Left lung (tissue), 10 donors: ENCODE measurements around the gene H1-8. TPM values are rescaled to one million over a fixed set of nuclear protein-coding genes. Genes with fewer than 3 reads are reported as not detected.

Source experiments
- ATAC-seq: fragments of 200-7000 bp; cut with Tn5 transposase; one replicate; pipeline ENCODE4 v1.9.1; 2020; ENCODE audit warnings: moderate library complexity
- DNase-seq, 4 donors: peaks; one replicate each; pipeline ENCODE4 v3.0.0-alpha.2; 2013 to 2020
- H3K27ac ChIP-seq, 2 donors: fragments of 200-600 bp; sonication (generic) in 1 of 2; one replicate each; pipeline versions ENCODE4 v1.5.0 to v1.8.0; 2020 to 2021
- H3K27me3 ChIP-seq, 2 donors: fragments of 200-600 bp; sonication (generic) in 1 of 2; one replicate each; pipeline versions ENCODE4 v1.5.0 to v1.8.0; 2020 to 2021
- H3K36me3 ChIP-seq, 2 donors: fragments of 200-600 bp; sonication (generic) in 1 of 2; one replicate each; pipeline versions ENCODE4 v1.5.0 to v1.8.0; 2020 to 2021
- H3K4me1 ChIP-seq, 2 donors: fragments of 200-600 bp; one replicate each; pipeline ENCODE4 v1.8.0; 2021
- H3K4me3 ChIP-seq, 2 donors: fragments of 200-600 bp; sonication (generic) in 1 of 2; one replicate each; pipeline versions ENCODE4 v1.5.0 to v1.8.0; 2020 to 2021; ENCODE audit warnings: mild to moderate bottlenecking in 1 of 2
- H3K9me3 ChIP-seq, 2 donors: fragments of 200-600 bp; sonication (generic) in 1 of 2; one replicate each; pipeline versions ENCODE4 v1.5.0 to v1.8.0; 2020 to 2021
- CTCF ChIP-seq, 2 donors: fragments of 200-600 bp; sonication (generic) in 1 of 2; IDR thresholded peaks; one replicate each; pipeline versions ENCODE4 v1.5.0 to v1.8.0; 2021; ENCODE audit warnings: antibody characterized with exemption in 2 of 2
- intact Hi-C, 2 donors: fragments of 100-400 bp; cut with DNase I; formaldehyde crosslinking; loops; one replicate each; pipeline versions ENCODE4 v1.11.2 to v1.14.2; 2022
- polyA plus RNA-seq, 6 donors: library from polyadenylated mRNA; unstranded; fragments of 120-200 nt; gene quantifications; one replicate each; pipeline ENCODE4 v1.2.1, GENCODE V29; 2013; ENCODE audit not compliant: insufficient read length in 6 of 6
- total RNA-seq, 2 donors: library from RNA; stranded (reverse); fragmentation: NEBNext Ultra II Directional; extraction: Animal tissue kit (Norgen Biotek cat#: 25700); gene quantifications; one replicate each; pipeline ENCODE4 v1.2.1, GENCODE V29; 2021
- donor health status: DM: no; HTN: yes; CAD: no.
- donor health status: DM: no; HTN: no; CAD: no.

Gene H1-8
- total and polyA plus RNA-seq, 8 donors: not detected

- H3K36me3 ChIP-seq: peaks cover 0 to 28% of the 10 kb centered on the region in 2 donors
- ATAC-seq: no peak
- no peaks in the 10 kb centered on the region for H3K9me3 ChIP-seq
- intact Hi-C loops: no loop called here
- TF ChIP-seq CTCF (IDR thresholded peaks at IDR 0.05): no peak
- H3K27ac ChIP-seq: no peak overlapping the region
- no peaks in the 10 kb centered on the region for H3K27me3 ChIP-seq
- DNase-seq: peak in 1 of 4 donors; percentile 29
- peaks cover 4 to 32% of the 10 kb centered on the region in 2 donors for H3K4me1 ChIP-seq
- H3K4me3 ChIP-seq: no peak overlapping the region
Measured at GRCh38 chr3:129552287-129553050, 9.5 kb downstream of the H1-8 start.

- intact Hi-C loops: no loop called here
- Histone ChIP-seq H3K9me3 (no peaks in the 10 kb centered on the region), H3K36me3 (peaks cover 0 to 35% of the 10 kb centered on the region in 2 donors), H3K27me3 (no peaks in the 10 kb centered on the region), H3K27ac (no peak overlapping the region), H3K4me3 (no peak overlapping the region), H3K4me1 (peaks cover 6 to 38% of the 10 kb centered on the region in 2 donors)
- no peak for ATAC-seq
- peak in 1 of 4 donors; percentile 71 for DNase-seq
- no peak for TF ChIP-seq CTCF (IDR thresholded peaks at IDR 0.05)
Measured at GRCh38 chr3:129553171-129553570, 10.2 kb downstream of the H1-8 start.

- Histone ChIP-seq H3K27me3 (no peaks in the 10 kb centered on the region), H3K27ac (peak overlapping the region in 1 of 2 donors; percentile 3), H3K4me1 (peaks cover 6 to 44% of the 10 kb centered on the region in 2 donors), H3K4me3 (no peak overlapping the region), H3K9me3 (no peaks in the 10 kb centered on the region), H3K36me3 (peaks cover 0 to 40% of the 10 kb centered on the region in 2 donors)
- TF ChIP-seq CTCF (IDR thresholded peaks at IDR 0.05): no peak
- DNase-seq (peak in 1 of 4 donors; percentile 85), ATAC-seq (peak; percentile 22)
- intact Hi-C loops: no loop called here
Measured at GRCh38 chr3:129553719-129554118, 10.7 kb downstream of the H1-8 start.

DNA sequence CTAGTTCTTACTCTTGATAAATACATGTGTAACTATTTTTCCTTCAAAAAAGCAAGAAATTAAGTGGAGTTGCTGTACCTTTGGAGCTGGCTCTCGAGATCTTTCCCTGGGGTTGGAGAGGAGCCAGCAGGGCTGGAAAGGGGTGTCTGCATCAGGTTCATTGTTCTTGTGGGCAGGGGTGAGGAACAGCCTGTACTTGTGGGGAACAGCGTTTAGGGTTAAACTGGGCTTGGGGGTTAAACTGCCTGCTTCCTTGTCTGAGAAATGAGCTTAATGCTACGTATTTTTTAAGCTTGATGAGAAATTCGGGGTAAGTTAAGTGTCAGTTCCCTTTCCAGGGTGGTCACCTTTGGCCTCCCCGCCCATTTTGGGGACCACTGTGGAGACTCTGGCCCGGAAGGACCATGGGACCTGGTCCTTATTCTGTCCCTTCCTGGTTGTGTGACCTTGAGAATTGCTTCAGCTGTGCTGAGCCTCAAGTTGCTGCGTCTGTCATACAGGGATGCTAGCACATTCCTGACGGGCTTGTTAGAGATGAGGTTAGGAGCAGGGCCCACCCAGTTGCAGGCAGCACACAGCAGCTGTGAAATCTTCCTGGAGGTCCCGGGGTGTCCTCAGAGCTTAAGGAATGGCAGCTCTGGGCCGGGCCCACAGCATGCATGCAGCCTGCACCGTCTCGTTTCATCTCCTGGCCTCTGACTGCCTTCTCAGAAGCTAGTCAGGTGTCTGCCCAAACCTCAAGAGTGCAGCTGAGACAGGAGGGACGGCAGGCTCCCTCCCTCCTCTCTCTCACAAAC lies 11.6 kb downstream of the H1-8 start:
- ATAC-seq: no peak
- Histone ChIP-seq H3K4me1 (peaks cover 6 to 52% of the 10 kb centered on the region in 2 donors), H3K36me3 (peaks cover 0 to 49% of the 10 kb centered on the region in 2 donors), H3K27ac (no peak overlapping the region), H3K9me3 (no peaks in the 10 kb centered on the region), H3K27me3 (no peaks in the 10 kb centered on the region), H3K4me3 (no peak overlapping the region)
- intact Hi-C loops: no loop called here
- peak in 1 of 4 donors; percentile 49 for DNase-seq
- no peak for TF ChIP-seq CTCF (IDR thresholded peaks at IDR 0.05)

DNA sequence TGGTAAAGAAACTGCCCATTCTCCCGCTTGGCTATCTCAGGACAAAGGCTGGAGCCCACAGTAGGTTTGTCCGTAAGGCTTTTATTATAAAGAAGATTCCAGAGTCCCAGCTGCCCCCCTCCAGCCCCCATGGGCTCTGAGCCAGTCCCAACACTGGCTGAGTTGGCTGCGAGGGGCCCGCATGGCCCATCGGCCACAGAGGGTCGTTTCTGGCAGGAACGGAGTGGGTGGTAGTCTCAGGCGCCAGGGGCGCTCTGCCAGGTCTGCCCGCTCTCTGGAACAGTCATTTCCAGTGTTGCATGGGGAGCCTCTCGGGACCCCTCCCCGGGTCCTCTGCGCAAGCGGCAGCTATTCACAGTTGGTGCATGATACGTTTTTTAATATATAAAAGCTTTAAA lies 12.2 kb downstream of the H1-8 start:
- ATAC-seq (no peak), DNase-seq (peak in 1 of 4 donors; percentile 70)
- Histone ChIP-seq H3K36me3 (peaks cover 0 to 55% of the 10 kb centered on the region in 2 donors), H3K4me3 (no peak overlapping the region), H3K27ac (no peak overlapping the region), H3K9me3 (no peaks in the 10 kb centered on the region), H3K27me3 (no peaks in the 10 kb centered on the region), H3K4me1 (peaks cover 10 to 57% of the 10 kb centered on the region in 2 donors)
- intact Hi-C loops: no loop called here
- TF ChIP-seq CTCF (IDR thresholded peaks at IDR 0.05): no peak
